Suprapubic skin (tissue), 4 donors: ENCODE data around the gene TGM2.

Experiments used
- CTCF ChIP-seq, 2 donors: fragments of 200-600 bp in 1 of 2; fragments of 450-650 bp in 1 of 2; sonication (generic) in 1 of 2; IDR thresholded peaks; one replicate each; pipeline ENCODE4 v1.5.1; 2016 to 2019; ENCODE audit warnings: antibody characterized with exemption in 2 of 2, mild to moderate bottlenecking in 1 of 2, moderate library complexity in 1 of 2
- EP300 ChIP-seq: sonication (generic); formaldehyde crosslinking; IDR thresholded peaks from one replicate; pipeline ENCODE4 v1.6.1; 2017; ENCODE audit warnings: antibody characterized with exemption
- POLR2A ChIP-seq, 2 donors: fragments of 450-650 bp; IDR thresholded peaks; one replicate each; pipeline ENCODE4 v1.6.1; 2017; ENCODE audit warnings: antibody characterized with exemption in 2 of 2, mild to moderate bottlenecking in 2 of 2, moderate library complexity in 2 of 2
- POLR2AphosphoS5 ChIP-seq, 3 donors: sonication (generic); formaldehyde crosslinking; IDR thresholded peaks; one replicate each; pipeline ENCODE4 v1.6.1; 2017; ENCODE audit warnings: antibody characterized with exemption in 3 of 3

GRCh38 chr20:38208088-38208487 lies 43.0 kb upstream of the TGM2 start:
- TF ChIP-seq CTCF (IDR thresholded peaks at IDR 0.05): no peak
- no peak for TF ChIP-seq POLR2A (IDR thresholded peaks at IDR 0.05)
- TF ChIP-seq POLR2AphosphoS5 (IDR thresholded peaks at IDR 0.05): no peak
- TF ChIP-seq EP300: no peak
